GM18508 (cell line): ENCODE data around the gene AMBP.

Source experiments
- ATAC-seq: cut with Tn5 transposase; IDR thresholded peaks from one replicate; pipeline ENCODE4 v1.9.1; 2021; ENCODE audit warnings: moderate number of reproducible peaks; ENCODE audit not compliant: insufficient read depth, unreplicated experiment

AMBP gene

DNA sequence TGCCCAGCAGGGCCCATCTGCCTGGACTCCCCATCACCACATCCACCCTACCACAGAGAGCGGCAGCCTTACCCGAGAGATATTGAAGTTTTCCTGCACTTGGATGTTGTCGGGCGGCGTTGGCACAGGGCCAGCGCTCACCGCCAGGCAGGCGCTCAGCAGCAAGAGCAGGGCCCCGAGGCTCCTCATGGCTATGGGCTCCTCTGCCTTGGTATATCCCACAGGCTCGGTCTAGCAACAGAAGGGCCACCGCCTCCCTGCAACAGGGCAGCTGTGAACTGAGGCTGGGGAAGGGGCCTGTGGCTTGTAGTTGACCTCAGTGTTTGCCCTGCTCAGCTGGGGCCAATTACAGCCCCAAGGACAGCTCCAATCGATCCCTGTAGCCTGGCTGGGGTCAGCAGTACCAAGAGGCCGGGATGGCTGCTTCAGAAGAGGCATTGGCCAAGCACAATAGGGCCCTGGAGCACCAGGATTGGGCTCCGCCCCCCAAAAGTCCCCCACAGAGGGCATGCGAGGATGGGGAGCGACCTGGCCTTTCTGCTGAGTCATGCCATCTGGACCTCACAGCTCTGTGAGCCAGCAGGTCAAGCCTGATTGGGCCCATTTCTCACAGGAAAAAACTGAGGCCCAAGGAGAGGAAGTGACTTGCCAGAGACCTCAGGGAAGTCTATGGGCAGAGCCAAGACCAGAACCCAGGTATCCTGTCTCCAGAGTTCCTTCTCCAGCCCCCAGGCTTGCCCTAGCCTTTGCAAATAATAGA lies at the start of gene AMBP:
Gene AMBP, minus strand, starts transcription at position 280 of the 760 bp plus-strand sequence. Its CDS starts 91 bp downstream, at position 189.
- no peak for ATAC-seq

DNA sequence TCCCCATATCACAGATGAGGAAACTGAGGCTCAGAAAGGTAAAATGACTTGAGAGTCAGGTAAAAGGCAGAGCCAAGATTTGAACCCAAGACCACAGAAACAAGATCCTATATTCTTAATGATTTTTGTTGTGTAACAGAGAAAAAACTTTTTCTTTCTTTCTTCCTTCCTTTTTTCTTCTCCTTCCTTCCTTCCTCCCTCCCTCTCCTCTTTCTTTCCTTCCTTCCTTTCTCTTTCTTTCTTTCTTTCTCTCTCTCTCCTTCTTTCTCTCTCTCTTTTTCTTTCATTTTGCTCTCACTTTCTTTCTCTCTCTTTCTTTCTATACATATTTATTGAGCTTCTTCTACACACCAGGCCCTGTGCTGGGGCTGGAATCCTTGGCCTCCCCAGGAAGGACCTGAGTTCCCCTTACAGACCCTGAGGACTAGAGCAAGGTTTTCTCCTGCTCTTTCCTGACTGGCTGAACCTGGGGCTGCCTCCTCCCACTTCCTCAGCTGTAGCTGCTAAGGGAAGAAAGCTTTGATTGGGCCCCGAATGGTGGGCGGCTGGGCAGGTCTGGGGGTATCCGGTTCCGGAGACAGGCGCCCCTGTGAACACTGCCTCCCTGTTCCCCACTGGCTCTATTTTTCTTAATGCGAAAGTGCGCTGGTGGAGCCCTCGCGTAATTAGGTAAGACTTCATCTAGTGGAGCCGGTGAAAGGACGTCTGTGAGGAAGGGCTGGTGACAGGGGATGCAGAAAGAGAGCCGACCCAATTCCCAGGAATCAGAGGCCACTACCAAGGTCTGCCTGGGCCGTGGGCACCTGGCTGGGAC lies 48.4 kb upstream of the AMBP start:
- ATAC-seq = no peak

- no peak for ATAC-seq
Observed at GRCh38 chr9:114125476-114126013, 47.4 kb upstream of the AMBP start.

DNA sequence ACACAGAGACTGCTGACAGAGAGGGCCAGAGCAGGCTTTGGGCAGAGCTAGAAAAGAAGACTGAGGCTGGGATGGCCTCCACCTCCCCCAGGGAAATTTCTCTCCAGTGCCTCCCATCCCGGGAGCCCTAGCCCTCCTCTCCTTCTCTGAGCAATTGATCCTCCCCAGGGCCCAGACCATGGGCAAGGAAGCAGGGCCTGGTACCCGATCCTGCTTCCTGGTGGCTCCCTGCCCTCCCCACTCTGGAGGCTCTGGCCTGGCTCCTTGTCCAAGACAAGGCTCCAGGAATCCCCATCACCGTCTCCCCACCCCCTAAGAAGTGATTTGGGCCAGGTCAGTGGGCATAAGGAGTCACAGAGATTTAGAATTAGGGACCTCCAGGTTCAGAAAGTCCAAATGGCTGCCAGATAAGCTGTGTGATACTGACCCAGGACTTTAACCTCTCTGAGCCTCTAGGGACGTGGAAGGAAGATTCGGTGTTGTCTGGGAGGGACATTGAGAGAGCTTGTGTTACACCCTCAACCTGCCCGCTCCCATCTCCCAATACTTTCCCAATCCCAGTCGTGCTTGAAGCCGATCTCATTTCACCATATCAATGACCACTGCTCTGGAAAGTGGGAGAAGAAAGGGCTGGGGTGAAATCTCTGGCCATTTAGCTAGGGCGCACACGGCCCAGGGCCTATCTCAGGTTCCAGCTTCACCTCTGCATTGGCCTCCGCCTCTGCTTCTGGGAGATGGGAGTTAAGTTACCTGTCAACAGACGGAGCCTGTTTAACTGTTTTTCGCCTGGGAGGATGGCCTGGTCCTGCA lies 46.8 kb upstream of the AMBP start:
- ATAC-seq = no peak

DNA sequence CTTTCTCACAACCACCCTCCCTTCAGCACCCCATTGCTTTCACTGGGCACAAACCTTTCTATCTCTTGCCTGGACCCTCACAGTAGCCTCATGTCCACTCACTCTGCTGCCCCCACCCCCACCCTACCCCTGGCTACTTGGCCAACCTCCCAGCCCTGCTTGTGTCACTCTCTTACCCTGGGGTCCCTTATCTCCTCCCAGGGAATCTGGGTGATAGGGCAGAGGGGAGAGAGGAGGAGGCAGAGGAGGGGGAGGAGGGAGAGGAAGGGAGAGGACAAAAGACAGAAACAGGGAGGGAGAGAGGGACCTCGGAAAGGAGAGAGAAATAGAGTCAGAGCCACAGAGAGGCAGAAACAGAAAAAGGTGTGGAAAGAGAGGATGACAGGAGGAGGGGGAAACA lies 46.0 kb upstream of the AMBP start:
- ATAC-seq = no peak

DNA sequence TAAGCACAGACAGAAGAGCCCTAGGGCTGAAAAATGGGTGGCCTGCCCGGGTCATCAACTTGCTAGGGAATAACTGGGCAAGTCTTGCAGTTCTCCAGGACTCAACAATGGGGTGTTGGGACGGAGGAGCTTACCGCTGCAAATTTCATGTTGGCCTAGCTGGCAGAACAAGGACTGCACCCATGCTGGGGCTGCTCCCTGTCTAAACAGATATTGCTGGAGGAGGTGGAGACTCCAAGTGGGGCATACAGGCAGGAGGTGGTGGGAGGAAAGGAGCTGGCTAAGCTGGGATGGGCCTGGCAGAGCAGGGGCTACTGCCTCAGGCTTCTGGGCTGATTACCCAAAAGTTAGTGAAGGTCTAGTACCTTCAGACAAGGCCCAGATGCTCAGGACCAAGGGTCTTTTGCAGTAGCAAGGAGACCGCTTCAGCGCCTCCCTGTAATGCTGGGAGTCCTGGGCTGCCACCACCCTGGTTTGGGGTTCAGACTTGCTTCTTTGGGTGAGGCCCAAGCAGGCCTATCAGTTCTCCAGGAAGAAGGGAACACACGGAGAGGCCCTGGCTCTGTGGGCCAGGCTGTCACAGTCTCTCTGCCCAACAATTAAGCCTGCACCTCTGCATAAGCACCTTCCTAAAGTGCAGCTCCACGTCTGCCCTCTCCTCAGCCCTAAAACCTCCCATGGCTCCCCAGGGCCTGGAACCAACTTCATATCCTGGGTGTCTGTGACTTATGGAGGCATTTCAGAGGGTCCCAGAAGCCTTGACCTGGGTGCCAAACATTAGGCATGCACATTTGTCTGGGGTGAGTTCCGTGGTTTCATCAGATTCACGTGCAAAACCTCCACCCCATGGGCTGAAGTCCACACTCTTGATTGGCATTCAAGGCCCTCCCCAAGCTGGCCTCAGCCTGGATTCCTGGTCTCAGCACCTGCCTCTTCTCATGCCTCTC lies 45.2 kb upstream of the AMBP start:
- no peak for ATAC-seq

DNA sequence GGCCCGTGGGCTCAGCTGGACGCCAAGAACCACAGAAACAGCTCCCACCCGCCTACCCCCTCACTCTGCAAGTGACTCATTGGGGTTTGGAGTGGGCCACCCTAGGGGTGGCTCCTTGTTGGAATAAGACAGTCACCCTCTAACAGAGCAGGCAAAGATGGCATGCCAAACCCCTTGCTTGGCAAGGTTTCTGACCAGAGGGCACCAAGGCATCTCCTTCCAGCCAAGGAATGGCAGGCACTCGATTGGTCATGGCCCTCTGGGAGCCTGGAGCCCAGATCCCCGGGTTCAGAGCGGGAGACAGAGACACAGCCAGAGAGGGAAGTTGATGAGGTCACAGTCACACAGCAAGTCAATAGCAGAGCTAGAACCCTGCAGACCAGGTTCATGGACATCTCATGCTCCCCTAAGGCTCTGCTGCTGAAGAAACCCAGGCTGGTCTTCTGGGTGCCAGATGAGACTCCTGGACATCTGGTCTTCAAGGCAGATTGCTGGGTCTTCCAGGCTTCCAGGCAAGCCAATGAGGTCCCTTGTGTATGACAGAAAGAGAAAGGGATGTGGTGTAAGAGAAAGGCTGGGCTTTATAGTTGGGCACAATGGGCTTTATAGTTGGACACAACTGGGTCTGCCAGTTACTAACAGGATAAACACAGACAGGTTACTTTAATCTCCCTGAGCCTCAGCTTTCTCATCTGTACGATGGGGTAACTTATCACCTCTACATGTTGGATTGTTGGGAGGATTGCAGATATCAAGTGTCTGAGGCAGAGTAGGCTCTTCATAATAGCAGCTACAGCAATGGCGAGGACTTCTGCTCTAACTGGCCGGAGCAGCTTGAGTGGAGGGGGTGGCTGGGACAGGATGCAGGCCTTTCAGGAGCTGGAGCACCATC lies 44.3 kb upstream of the AMBP start:
- no peak for ATAC-seq

DNA sequence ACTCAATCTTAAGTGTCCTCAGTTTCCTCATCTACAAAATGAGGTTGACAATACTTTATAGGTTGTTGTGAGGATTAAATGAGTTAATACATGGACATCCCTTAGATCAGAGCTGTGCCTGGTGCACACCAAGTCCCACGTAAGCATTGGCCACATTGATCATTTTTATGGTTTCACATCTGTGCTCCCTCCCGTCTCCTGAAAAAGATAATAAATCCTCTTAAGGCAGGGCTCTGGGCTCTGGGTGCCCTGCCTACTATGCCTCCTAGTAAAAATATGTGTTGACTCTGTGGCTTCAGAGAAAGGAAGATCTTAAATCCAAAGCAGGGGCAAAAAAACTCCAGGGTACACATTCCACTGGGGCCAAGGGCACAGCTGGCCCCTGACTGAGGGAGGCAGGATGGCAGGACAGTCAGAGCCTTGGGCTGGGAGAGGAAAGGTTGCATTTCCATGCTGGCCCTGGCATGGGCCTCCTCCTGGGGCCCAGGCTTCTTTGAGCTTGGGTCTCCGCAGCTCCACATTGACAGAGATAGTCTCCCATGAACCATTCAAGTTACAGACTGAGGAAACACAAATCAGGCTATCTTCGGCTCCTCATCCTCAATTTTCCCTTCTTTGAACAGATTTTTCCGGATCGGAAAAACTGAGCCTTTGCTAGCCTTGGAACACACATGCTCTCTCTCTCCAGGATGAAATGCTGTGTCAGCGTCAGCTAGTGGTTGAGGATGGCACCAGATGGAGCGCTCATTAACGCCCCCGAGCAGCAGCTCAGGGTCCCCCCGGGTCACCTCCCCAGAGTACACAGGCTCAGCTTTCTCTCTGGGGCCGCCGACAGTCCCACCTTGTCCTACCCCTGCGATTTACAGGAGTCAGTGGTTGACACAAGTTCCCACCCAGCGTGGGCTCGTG lies 43.4 kb upstream of the AMBP start:
- ATAC-seq = no peak

DNA sequence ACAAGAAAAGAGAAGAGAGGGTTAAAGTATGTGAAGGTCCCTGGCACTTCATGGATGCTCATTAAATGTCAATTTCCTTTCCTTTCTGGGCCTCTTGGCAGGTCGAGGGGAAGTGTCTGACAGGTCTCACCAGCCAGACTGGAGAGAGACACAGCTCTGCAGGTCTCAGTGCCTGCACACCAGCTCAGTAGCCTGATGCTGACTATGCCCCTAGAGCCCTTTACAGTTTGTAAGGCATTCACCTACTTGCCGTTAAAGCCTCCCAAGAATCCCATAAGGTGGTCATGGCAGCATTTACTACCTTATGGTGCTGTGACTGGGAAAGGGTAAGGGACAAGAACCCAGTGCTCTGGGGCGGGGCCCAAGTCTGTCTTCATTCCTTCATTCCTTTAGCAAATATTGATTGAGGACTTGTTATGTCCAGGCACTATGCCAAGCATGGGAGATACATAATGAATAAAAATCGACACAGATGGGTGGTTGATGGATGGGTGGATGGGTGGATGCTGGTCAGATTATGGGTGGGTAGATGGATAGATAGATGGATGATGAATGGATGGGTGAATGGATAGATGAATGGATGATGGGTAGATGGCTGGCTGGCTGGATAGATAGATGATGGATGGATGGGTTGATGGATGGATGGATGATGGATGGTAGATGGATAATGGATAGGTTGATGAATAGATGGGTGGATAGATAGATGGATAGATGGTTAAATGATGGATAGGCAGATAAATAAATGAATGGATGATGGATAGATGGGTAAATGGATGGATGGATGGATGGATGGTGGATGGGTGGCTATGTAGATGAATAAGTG lies 42.3 kb upstream of the AMBP start:
- no peak for ATAC-seq

DNA sequence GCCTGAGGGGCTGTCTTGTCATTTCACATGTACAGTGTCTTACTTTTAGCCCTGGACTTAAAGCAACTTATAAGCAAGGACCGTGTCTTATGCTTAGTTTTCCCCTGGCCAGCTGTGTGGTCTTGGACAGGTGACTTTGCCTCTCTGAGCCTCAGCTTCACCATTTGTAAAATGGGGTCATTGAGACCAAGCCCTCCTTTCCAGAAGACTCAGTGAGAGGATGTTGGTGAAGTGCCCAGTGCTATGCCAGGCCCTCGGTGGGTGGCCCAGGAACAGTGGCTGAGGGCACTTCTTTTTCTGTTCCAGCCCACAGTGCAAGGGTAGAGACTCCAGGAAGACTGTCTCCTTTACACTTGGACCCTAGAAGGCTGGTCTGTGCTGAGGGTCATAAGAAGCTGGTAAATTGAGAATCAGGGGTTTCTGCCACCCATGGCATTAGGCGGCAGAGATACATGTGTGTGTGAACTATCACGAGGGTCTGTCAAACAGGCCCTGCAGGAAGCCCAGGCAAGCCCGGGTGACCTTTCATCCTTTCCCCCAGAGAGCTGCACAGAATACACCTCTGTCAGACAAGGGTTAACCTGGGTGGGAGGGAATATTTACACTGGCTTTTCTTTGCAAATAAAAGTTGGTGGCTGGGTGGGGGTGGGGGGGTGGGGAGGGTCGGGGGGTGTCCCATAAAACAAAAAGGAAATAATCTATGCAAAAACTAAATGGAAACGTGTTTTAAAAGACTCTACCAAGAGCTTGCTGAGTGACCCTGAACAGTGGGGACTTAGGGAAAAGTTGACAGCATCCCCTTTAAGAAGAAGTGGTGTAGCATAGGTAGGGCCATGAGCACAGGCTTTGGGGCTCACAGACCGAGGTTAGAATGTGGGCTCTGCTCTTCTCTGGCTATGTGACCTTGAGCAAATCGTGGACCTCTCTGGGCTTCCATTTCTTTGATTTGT lies 41.4 kb upstream of the AMBP start:
- ATAC-seq = no peak

- ATAC-seq = no peak
Observed at GRCh38 chr9:114117996-114118830, 40.1 kb upstream of the AMBP start.

DNA sequence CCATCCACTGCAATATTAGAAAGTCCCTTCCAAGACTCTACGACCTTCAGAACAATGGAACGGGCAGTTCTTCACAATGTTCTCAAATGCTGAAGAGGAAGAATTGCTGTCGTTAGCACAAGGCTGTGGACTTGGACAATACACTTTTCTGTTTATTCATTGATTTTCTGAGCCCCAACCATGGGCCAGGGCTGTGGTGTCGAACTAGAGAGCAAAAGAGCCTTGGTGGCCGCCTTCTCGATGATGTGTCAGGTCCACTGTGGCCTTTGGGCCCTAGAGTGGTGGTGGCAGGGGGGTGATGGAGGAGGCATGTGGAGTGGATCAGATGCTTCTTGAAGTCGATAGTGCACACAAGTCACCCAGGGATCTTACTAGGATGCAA lies 39.5 kb upstream of the AMBP start:
- ATAC-seq = no peak

DNA sequence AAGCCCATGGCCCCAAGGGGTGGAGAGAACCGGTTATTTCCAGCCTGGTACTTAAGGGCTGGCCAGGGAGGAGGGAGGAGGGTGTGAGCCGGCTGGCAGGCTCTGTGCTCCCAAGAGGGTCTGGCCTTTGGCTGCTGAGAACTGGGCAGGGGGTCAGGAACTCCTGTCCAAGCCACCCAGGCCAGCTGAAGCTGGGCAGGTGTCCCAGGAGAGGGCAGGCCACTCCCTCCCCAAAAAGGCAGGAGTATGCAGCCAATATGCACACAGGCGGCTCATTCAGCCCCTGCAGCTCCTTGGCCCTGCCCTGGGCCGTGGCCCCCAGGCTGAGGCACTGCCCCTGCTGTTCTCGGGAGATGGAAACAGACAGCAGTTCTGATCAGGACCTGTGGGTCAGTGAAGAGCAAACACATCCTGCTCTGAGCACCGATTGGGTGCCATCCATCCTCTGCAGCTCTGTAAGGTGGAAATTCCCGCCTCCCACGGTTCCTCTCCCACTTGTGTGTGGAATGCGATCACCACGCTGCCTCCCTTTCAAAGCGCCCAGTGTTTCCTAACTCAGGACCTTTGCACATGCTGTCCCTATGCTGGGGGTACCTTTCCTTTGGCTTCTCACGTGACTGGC lies 38.1 kb upstream of the AMBP start:
- no peak for ATAC-seq

- no peak for ATAC-seq
Observed at GRCh38 chr9:114115654-114116125, 37.6 kb upstream of the AMBP start.
